ENCODE results near the gene SHQ1. TPM values are rescaled to one million over a fixed set of nuclear protein-coding genes. Genes with fewer than 3 reads are reported as not detected.

SHQ1 gene
- total and polyA plus RNA-seq, 9 of the 15 experiments (the other 6 are each of a cell fraction or from before 2014, with no cell fraction given), result 9.2 to 25.0 (median 14.1) TPM

DNA sequence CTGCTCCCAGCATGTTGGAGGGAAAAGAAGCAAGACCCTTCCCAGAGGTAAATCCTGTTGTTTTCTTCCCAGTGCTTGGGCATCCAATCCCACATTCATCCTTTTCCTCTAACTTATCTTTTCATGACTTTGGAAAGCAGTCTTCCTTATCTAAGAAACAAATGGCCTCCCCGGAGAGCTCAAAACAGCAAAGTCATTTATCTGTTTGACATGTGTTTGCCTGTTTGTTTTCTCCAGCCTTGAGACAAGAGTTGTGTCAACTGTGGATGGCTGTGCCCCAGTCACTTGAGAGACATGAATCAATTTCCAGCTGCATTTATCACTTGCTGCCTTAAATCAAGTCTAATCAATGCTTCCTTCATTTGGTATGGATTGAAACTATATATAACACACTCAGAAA is 103.9 kb downstream of the SHQ1 start (continued):
- TF ChIP-seq NR2F6 (CRISPR knock-in tag; IDR thresholded peaks at IDR 0.05) (no peak), ZNF695 (CRISPR knock-in tag; IDR thresholded peaks at IDR 0.05) (no peak), ZNF316 (IDR thresholded peaks at IDR 0.05) (peak; percentile 86), KDM1A (IDR thresholded peaks at IDR 0.05) (peak; percentile 93), POLR2G (IDR thresholded peaks at IDR 0.05; ENCODE audit: low read depth, low read length) (no peak), CEBPG (CRISPR knock-in tag; IDR thresholded peaks at IDR 0.05) (no peak), CEBPG (tag; conservative IDR thresholded peaks at IDR 0.05 in 1 of 2, IDR thresholded peaks at IDR 0.05 in 1 of 2) (no peak), ZNF217 (CRISPR knock-in tag; IDR thresholded peaks at IDR 0.05) (no peak), ZNF785 (CRISPR knock-in tag; IDR thresholded peaks at IDR 0.05) (no peak), KDM4B (IDR thresholded peaks at IDR 0.05; ENCODE audit: borderline replicate concordance in 2 of 2, low read depth in 1 of 2) (no peak), NFATC3 (IDR thresholded peaks at IDR 0.05) (0 out of 2 replicates have a peak, but pooled peaks have one; percentile 43), NR2C2 (CRISPR knock-in tag; IDR thresholded peaks at IDR 0.05) (no peak), NR2C2 (tag; IDR thresholded peaks at IDR 0.05) (no peak), ELF4 (CRISPR knock-in tag; IDR thresholded peaks at IDR 0.05) (no peak), MAFF (IDR thresholded peaks at IDR 0.05; ENCODE audit: low read length) (peak; percentile 89), RBBP5 (IDR thresholded peaks at IDR 0.05; ENCODE audit: borderline replicate concordance, insufficient read depth, low read length, poor library complexity, severe bottlenecking) (no peak), SMC3 (conservative IDR thresholded peaks at IDR 0.05; ENCODE audit: insufficient read depth, low read depth, low read length) (no peak), TAF9B (IDR thresholded peaks at IDR 0.05; ENCODE audit: partially characterized antibody) (peak; percentile 23), PTTG1 (tag; IDR thresholded peaks at IDR 0.05; ENCODE audit: low read depth) (no peak)
- TF ChIP-seq, protein P1, sequence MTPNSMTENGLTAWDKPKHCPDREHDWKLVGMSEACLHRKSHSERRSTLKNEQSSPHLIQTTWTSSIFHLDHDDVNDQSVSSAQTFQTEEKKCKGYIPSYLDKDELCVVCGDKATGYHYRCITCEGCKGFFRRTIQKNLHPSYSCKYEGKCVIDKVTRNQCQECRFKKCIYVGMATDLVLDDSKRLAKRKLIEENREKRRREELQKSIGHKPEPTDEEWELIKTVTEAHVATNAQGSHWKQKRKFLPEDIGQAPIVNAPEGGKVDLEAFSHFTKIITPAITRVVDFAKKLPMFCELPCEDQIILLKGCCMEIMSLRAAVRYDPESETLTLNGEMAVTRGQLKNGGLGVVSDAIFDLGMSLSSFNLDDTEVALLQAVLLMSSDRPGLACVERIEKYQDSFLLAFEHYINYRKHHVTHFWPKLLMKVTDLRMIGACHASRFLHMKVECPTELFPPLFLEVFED (CRISPR knock-in tag; conservative IDR thresholded peaks at IDR 0.05), result no peak
- TF ChIP-seq, protein P2, sequence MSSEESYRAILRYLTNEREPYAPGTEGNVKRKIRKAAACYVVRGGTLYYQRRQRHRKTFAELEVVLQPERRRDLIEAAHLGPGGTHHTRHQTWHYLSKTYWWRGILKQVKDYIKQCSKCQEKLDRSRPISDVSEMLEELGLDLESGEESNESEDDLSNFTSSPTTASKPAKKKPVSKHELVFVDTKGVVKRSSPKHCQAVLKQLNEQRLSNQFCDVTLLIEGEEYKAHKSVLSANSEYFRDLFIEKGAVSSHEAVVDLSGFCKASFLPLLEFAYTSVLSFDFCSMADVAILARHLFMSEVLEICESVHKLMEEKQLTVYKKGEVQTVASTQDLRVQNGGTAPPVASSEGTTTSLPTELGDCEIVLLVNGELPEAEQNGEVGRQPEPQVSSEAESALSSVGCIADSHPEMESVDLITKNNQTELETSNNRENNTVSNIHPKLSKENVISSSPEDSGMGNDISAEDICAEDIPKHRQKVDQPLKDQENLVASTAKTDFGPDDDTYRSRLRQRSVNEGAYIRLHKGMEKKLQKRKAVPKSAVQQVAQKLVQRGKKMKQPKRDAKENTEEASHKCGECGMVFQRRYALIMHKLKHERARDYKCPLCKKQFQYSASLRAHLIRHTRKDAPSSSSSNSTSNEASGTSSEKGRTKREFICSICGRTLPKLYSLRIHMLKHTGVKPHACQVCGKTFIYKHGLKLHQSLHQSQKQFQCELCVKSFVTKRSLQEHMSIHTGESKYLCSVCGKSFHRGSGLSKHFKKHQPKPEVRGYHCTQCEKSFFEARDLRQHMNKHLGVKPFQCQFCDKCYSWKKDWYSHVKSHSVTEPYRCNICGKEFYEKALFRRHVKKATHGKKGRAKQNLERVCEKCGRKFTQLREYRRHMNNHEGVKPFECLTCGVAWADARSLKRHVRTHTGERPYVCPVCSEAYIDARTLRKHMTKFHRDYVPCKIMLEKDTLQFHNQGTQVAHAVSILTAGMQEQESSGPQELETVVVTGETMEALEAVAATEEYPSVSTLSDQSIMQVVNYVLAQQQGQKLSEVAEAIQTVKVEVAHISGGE (CRISPR knock-in tag; IDR thresholded peaks at IDR 0.05), result 0 out of 6 replicates have a peak, but pooled peaks of 1 of the 3 experiments have one; percentile 32
- TF ChIP-seq, protein P3, sequence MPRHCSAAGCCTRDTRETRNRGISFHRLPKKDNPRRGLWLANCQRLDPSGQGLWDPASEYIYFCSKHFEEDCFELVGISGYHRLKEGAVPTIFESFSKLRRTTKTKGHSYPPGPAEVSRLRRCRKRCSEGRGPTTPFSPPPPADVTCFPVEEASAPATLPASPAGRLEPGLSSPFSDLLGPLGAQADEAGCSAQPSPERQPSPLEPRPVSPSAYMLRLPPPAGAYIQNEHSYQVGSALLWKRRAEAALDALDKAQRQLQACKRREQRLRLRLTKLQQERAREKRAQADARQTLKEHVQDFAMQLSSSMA (CRISPR knock-in tag; IDR thresholded peaks at IDR 0.05), result no peak
- TF ChIP-seq, protein P4, sequence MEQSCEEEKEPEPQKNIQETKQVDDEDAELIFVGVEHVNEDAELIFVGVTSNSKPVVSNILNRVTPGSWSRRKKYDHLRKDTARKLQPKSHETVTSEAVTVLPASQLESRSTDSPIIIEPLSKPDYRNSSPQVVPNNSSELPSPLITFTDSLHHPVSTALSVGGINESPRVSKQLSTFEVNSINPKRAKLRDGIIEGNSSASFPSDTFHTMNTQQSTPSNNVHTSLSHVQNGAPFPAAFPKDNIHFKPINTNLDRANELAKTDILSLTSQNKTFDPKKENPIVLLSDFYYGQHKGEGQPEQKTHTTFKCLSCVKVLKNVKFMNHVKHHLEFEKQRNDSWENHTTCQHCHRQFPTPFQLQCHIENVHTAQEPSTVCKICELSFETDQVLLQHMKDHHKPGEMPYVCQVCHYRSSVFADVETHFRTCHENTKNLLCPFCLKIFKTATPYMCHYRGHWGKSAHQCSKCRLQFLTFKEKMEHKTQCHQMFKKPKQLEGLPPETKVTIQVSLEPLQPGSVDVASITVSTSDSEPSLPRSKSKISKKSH (CRISPR knock-in tag; IDR thresholded peaks at IDR 0.05), result no peak
